Neural progenitor cell (in vitro differentiated cells): ENCODE measurements around the gene POFUT2.

Experiments
- CTCF ChIP-seq: fragments of 200-600 bp; sonication (generic); IDR thresholded peaks from 2 replicates; pipeline ENCODE4 v1.5.1; 2017; ENCODE audit warnings: antibody characterized with exemption, mild to moderate bottlenecking
- EZH2 ChIP-seq: fragments of 200-600 bp; sonication (generic); IDR thresholded peaks from 2 replicates; pipeline ENCODE4 v1.6.1; 2017; ENCODE audit warnings: antibody characterized with exemption, mild to moderate bottlenecking, moderate library complexity
- EZH2phosphoT487 ChIP-seq: fragments of 200-600 bp; sonication (generic); IDR thresholded peaks from 2 replicates; pipeline ENCODE4 v1.6.1; 2017; ENCODE audit warnings: antibody characterized with exemption

GRCh38 chr21:45225741-45226327 lies 61.9 kb downstream of the POFUT2 start:
- TF ChIP-seq CTCF (no peak), EZH2 (no peak), EZH2phosphoT487 (no peak)
